ENCODE results near the gene FOSL1.
A peak's percentile ranks its signal among the peaks of the same experiment; 100 is the strongest.

The FOSL1 gene

GRCh38 chr11:65911682-65912568 lies 11.7 kb upstream of the FOSL1 start:
- TF ChIP-seq, protein P1, sequence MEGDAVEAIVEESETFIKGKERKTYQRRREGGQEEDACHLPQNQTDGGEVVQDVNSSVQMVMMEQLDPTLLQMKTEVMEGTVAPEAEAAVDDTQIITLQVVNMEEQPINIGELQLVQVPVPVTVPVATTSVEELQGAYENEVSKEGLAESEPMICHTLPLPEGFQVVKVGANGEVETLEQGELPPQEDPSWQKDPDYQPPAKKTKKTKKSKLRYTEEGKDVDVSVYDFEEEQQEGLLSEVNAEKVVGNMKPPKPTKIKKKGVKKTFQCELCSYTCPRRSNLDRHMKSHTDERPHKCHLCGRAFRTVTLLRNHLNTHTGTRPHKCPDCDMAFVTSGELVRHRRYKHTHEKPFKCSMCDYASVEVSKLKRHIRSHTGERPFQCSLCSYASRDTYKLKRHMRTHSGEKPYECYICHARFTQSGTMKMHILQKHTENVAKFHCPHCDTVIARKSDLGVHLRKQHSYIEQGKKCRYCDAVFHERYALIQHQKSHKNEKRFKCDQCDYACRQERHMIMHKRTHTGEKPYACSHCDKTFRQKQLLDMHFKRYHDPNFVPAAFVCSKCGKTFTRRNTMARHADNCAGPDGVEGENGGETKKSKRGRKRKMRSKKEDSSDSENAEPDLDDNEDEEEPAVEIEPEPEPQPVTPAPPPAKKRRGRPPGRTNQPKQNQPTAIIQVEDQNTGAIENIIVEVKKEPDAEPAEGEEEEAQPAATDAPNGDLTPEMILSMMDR (IDR thresholded peaks at IDR 0.05; ENCODE audit: low read depth, low read length) = peak; percentile 32
- no peak overlapping the region for H3K4me3 ChIP-seq (ENCODE audit: low read depth, low read length)
- in situ Hi-C loops (cut with HindIII; ENCODE audit: low sequenced_read_pairs) = no loop called here
- DNase-seq (ENCODE audit: low read depth, low spot score) = peak; percentile 73

DNA sequence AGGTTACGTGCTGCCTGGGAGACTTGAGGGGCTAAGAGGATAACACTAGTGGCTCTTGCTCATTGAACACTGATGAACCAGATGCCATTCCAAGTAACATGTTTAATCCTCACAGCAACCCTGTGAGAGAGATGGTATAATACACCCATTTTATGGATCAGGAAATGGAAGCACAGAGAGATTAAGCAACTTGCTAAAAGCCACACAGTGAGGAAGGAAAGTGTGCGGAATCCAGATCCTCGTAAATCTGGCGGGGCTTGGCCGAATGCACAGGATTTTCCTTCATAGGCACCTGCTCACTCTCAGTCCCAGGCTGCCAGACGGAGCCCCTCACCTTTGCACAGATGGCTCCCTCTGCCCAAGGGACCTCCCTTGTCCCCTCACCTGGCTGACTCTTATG lies 7.7 kb upstream of the FOSL1 start:
- no peak for DNase-seq (ENCODE audit: low read depth, low spot score)
- no peak overlapping the region for H3K4me3 ChIP-seq (ENCODE audit: low read depth, low read length)
- TF ChIP-seq, protein P1 (IDR thresholded peaks at IDR 0.05; ENCODE audit: low read depth, low read length) = no peak
- in situ Hi-C loops (cut with HindIII; ENCODE audit: low sequenced_read_pairs) = no loop called here

DNA sequence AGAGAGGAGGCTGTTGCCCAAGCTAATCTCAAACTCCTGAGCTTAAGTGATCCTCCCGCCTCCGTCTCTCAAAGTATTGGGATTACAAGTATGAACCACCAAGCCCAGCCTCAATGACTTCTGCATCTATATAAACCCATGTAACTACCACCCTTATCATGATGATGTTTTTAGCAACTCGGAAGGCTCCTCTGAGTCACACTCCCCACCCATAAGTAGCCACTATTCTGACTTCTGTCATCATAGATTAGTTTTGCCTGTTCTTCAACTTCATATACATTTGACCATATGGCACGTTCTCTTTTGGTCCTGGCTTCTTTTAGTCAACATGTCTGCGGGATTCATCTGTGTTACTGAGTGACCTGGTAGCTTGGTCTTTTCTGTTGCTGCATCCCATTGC lies 6.4 kb upstream of the FOSL1 start:
- in situ Hi-C loops (cut with HindIII; ENCODE audit: low sequenced_read_pairs) = no loop called here
- no peak overlapping the region for H3K4me3 ChIP-seq (ENCODE audit: low read depth, low read length)
- DNase-seq (ENCODE audit: low read depth, low spot score) = no peak
- TF ChIP-seq, protein P1 (IDR thresholded peaks at IDR 0.05; ENCODE audit: low read depth, low read length) = no peak

DNA sequence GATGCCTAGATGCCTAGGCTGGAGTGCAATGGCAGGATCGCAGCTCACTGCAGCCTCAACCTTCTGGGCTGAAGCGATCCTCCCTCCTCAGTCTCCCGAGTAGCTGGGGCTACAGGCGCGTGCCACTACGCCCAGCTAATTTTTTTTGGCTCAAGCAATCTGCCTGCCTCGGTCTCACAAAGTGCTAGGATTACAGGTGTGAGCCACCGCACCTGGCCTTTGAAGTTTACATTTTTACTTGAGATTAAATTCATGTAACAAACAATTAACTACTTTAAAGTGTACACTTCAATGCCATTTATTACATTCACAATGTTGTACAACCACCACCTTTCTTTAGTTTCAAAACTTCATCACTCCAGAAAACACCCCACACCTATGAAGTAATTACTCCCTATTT lies 3.5 kb upstream of the FOSL1 start:
- DNase-seq (ENCODE audit: low read depth, low spot score) = no peak
- no peak overlapping the region for H3K4me3 ChIP-seq (ENCODE audit: low read depth, low read length)
- TF ChIP-seq, protein P1 (IDR thresholded peaks at IDR 0.05; ENCODE audit: low read depth, low read length) = no peak
- in situ Hi-C loops (cut with HindIII; ENCODE audit: low sequenced_read_pairs) = no loop called here

DNA sequence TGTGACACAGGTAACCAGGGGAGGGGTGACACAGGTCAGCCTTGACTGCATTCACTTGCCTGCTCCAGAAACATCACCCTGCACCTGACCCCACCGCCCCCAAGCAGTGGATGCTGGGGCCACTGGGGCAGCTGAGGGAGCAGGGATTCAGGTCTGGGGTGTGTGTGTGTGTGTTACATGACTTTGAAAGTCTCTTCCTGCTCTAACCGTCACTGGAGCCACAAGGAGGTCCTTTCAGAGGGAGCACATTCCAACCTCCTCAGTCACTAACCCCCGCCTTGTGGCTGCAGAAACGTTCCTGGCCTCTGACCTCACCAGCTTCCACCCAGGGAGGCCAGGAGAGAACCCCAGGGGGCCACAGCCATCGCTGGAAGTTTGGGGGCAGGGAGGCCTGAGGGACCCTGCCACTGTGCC lies 2.9 kb upstream of the FOSL1 start:
- peak; percentile 82 for DNase-seq (ENCODE audit: low read depth, low spot score)
- TF ChIP-seq, protein P1 (IDR thresholded peaks at IDR 0.05; ENCODE audit: low read depth, low read length) = no peak
- H3K4me3 ChIP-seq (ENCODE audit: low read depth, low read length) = no peak overlapping the region
- in situ Hi-C loops (cut with HindIII; ENCODE audit: low sequenced_read_pairs) = no loop called here

DNA sequence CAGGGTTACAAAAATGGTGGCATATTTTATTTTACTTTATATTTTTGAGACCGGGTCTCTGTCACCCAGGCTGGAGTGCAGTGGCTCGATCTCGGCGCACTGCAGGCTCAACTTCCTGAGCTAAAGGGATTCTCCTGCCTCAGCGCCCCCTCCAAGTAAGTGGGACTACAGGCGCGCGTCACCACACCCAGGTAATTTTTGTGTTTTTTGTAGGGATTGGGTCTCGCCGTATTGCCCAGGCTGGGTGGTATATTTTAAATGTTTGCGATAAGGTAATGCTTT lies 652 bp upstream of the FOSL1 start:
- TF ChIP-seq, protein P1 (IDR thresholded peaks at IDR 0.05; ENCODE audit: low read depth, low read length) = no peak
- no peak for DNase-seq (ENCODE audit: low read depth, low spot score)
- no peak overlapping the region for H3K4me3 ChIP-seq (ENCODE audit: low read depth, low read length)
- in situ Hi-C loops (cut with HindIII; ENCODE audit: low sequenced_read_pairs) = no loop called here

Data from astrocyte of the spinal cord (primary cell).